Thyroid gland (tissue), 4 donors: Measurements from ENCODE around the gene BFSP1. TPM values are rescaled to one million over a fixed set of nuclear protein-coding genes. Genes with fewer than 3 reads are reported as not detected.

Experiments
- DNase-seq, 2 donors: peaks; one replicate each; pipeline ENCODE4 v3.0.0-alpha.2; 2019
- H3K27ac ChIP-seq, 3 donors: fragments of 200-600 bp; sonication (generic); 1 replicate in 2 of 3; 2 replicates in 1 of 3; pipeline ENCODE4 v1.5.1; 2016 to 2019; ENCODE audit warnings: mild to moderate bottlenecking in 1 of 3, moderate library complexity in 1 of 3
- H3K27me3 ChIP-seq: fragments of 200-600 bp; sonication (generic); one replicate; pipeline ENCODE4 v1.5.1; 2019
- H3K36me3 ChIP-seq, 2 donors: fragments of 200-600 bp; sonication (generic); one replicate each; pipeline ENCODE4 v1.5.1; 2016 to 2019
- H3K4me1 ChIP-seq, 2 donors: fragments of 200-600 bp; sonication (generic); one replicate each; pipeline ENCODE4 v1.5.1; 2017 to 2019
- H3K4me3 ChIP-seq, 3 donors: fragments of 200-600 bp; sonication (generic); replicated peaks in 1 of 3; 1 replicate in 2 of 3; 2 replicates in 1 of 3; pipeline ENCODE4 v1.5.1; 2016; ENCODE audit warnings: mild to moderate bottlenecking in 1 of 3
- H3K9me3 ChIP-seq: fragments of 200-600 bp; sonication (generic); one replicate; pipeline ENCODE4 v1.5.1; 2017
- POLR2A ChIP-seq, 2 donors: fragments of 450-650 bp; IDR thresholded peaks; one replicate each; pipeline ENCODE4 v1.6.1; 2017; ENCODE audit warnings: antibody characterized with exemption in 2 of 2, mild to moderate bottlenecking in 2 of 2, moderate library complexity in 1 of 2
- WGBS, 2 donors: methylation state at CpG; one replicate each; pipeline ENCODE4 v1.1.5; 2017; 5-methylcytosine and 5-hydroxymethylcytosine counted together
- intact Hi-C: fragments of 100-400 bp; cut with DNase I; formaldehyde crosslinking; loops from one replicate; pipeline ENCODE4 v1.15.1; 2023
- total RNA-seq, 4 donors: library from RNA; depleted of rRNA; stranded (reverse); fragments of >200 nt; gene quantifications; one replicate each; pipeline ENCODE4 v1.2.3, GENCODE V29; 2016
- TF ChIP-seq, protein P1 (sequence below), 6 experiments: fragments of 200-600 bp in 3 of 6; fragments of 450-650 bp in 3 of 6; sonication (generic) in 3 of 6; IDR thresholded peaks; one replicate each; pipeline ENCODE4 v1.5.1; 2016 to 2019; ENCODE audit warnings: antibody characterized with exemption in 6 of 6, mild to moderate bottlenecking in 2 of 6, inconsistent platforms in 1 of 6, moderate library complexity in 1 of 6

The BFSP1 gene
- total RNA-seq, 4 donors from 2014 or later: 2.7 to 8.7 (median 4.2) TPM

DNA sequence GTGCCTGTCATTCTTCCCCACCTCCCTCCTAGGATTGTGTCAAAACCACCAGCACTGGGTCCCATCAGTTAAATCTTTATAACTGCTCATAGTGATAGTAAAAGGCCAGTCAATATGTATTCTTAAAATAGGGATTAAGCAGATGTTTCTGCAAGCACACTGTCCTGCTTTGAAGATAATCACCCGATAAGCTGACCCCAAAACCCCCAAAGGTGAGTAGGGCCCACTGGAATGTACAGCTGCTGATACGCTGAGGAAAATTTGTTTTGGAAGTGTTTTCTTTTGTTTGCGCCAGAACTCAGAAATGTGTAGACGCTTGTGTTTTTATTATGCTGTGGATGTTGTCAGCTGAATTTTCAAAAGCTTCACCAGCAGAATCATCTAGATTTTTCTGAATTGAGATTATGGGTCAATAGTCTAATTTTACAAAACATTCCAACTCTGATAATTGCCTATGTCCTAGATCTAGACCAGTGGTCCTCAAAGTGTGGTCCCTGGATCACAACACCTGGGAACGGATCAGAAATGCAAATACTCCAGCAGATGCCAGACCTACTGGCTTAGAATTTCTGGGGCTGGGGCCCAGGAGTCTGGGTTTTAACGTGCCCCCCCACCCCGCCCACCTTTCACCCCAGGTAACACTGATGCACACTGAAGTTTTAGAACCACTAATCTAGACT is 11.4 kb downstream of the BFSP1 start:
- TF ChIP-seq POLR2A (IDR thresholded peaks at IDR 0.05): no peak
- Histone ChIP-seq H3K4me1 (peaks cover 0 to 8% of the 10 kb centered on the region in 2 donors), H3K9me3 (no peaks in the 10 kb centered on the region), H3K27me3 (no peaks in the 10 kb centered on the region), H3K36me3 (no peaks in the 10 kb centered on the region), H3K27ac (no peak overlapping the region), H3K4me3 (no peak overlapping the region)
- WGBS, 2 donors: 90 to 92% methylated on average over 7 of the region's 7 CpGs
- no peak for DNase-seq
- intact Hi-C loops: no loop called here

GRCh38 chr20:17518339-17519052 is 12.7 kb downstream of the BFSP1 start:
- intact Hi-C loops: no loop called here
- WGBS, 2 donors: 81 to 82% methylated on average over 14 of the region's 14 CpGs
- Histone ChIP-seq H3K27ac (no peak overlapping the region), H3K4me3 (no peak overlapping the region), H3K4me1 (no peaks in the 10 kb centered on the region), H3K36me3 (no peaks in the 10 kb centered on the region), H3K9me3 (no peaks in the 10 kb centered on the region), H3K27me3 (no peaks in the 10 kb centered on the region)
- no peak for DNase-seq
- TF ChIP-seq, protein P1, sequence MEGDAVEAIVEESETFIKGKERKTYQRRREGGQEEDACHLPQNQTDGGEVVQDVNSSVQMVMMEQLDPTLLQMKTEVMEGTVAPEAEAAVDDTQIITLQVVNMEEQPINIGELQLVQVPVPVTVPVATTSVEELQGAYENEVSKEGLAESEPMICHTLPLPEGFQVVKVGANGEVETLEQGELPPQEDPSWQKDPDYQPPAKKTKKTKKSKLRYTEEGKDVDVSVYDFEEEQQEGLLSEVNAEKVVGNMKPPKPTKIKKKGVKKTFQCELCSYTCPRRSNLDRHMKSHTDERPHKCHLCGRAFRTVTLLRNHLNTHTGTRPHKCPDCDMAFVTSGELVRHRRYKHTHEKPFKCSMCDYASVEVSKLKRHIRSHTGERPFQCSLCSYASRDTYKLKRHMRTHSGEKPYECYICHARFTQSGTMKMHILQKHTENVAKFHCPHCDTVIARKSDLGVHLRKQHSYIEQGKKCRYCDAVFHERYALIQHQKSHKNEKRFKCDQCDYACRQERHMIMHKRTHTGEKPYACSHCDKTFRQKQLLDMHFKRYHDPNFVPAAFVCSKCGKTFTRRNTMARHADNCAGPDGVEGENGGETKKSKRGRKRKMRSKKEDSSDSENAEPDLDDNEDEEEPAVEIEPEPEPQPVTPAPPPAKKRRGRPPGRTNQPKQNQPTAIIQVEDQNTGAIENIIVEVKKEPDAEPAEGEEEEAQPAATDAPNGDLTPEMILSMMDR (IDR thresholded peaks at IDR 0.05): no peak
- TF ChIP-seq POLR2A (IDR thresholded peaks at IDR 0.05): no peak

GRCh38 chr20:17515053-17515452 is 16.1 kb downstream of the BFSP1 start:
- TF ChIP-seq POLR2A (IDR thresholded peaks at IDR 0.05): no peak
- TF ChIP-seq, protein P1 (IDR thresholded peaks at IDR 0.05): no peak
- Histone ChIP-seq H3K27ac (no peak overlapping the region), H3K36me3 (no peaks in the 10 kb centered on the region), H3K9me3 (no peaks in the 10 kb centered on the region), H3K27me3 (no peaks in the 10 kb centered on the region), H3K4me3 (no peak overlapping the region), H3K4me1 (no peaks in the 10 kb centered on the region)
- intact Hi-C loops: no loop called here
- WGBS, 2 donors: 96 to 97% methylated on average over 3 of the region's 3 CpGs
- no peak for DNase-seq

DNA sequence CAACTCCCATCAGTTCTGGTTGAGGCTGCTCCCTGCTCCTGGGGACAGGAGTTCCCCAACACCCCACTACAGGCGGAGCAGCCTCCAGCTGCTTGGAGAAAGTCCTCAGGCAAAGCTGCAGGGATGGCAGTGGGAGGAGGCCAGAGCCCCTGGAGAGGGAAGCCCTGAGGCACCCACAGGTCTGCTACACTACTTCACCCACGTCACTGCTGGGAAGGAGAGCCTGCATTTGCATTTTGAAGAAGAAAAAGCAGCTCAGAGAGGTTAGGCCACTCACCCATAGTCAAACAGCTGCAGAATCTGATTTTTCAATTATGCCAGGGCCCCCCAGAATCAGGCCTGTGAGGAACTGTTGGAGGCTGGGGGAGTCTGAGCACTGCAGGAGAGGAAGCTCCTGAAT is 17.2 kb downstream of the BFSP1 start:
- no peak for DNase-seq
- Histone ChIP-seq H3K4me1 (no peaks in the 10 kb centered on the region), H3K27ac (no peak overlapping the region), H3K4me3 (no peak overlapping the region), H3K36me3 (no peaks in the 10 kb centered on the region), H3K9me3 (no peaks in the 10 kb centered on the region), H3K27me3 (no peaks in the 10 kb centered on the region)
- WGBS, 2 donors: 100% methylated on average over 1 to 2 of the region's 2 CpGs
- no peak for TF ChIP-seq POLR2A (IDR thresholded peaks at IDR 0.05)
- TF ChIP-seq, protein P1 (IDR thresholded peaks at IDR 0.05): no peak
- intact Hi-C loops: no loop called here

DNA sequence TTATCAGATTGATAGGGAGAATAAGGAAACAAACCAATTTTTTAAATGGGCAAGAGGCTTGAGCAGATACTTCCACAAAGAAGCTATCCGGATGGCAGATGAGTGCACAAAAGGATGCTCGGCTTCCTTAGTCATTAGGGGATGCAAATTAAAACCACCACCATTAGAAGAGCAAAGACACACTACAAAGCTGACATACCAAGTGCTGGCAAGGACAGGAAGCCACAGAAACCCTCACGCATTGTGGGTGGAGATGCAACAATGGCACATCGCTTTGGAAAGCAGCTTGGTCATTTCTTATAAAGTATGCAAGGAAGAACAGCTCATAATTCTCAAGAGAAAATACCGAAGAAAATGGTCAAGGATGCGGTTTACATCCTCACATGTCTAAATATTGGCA is 19.8 kb downstream of the BFSP1 start:
- 90 to 95% methylated on average over 6 of the region's 6 CpGs for WGBS, 2 donors
- Histone ChIP-seq H3K9me3 (no peaks in the 10 kb centered on the region), H3K36me3 (no peaks in the 10 kb centered on the region), H3K4me3 (no peak overlapping the region), H3K27me3 (no peaks in the 10 kb centered on the region), H3K4me1 (no peaks in the 10 kb centered on the region), H3K27ac (no peak overlapping the region)
- no peak for TF ChIP-seq POLR2A (IDR thresholded peaks at IDR 0.05)
- TF ChIP-seq, protein P1 (IDR thresholded peaks at IDR 0.05): no peak
- intact Hi-C loops: no loop called here
- no peak for DNase-seq
